ENCODE results near the gene PKIG.

DNA sequence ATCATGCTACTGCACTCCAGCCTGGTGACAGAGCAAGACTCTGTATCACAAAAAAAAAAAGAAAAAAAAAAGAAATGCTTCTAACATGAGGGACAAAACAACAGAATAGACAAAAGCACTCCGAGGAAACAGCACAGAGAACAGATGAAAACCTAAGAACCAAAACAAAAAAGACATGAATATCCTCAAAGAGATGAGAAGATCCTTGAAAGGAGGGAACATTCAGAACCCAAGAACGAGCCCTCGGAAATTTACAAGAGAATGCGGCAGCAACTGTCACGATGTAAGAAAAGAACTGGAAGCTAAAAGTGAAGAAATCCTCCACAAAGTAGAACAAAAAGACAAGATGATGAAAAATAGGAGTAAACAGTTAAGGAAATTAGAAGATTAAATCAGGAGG lies 47.9 kb downstream of the PKIG start:
- TF ChIP-seq, protein P1, sequence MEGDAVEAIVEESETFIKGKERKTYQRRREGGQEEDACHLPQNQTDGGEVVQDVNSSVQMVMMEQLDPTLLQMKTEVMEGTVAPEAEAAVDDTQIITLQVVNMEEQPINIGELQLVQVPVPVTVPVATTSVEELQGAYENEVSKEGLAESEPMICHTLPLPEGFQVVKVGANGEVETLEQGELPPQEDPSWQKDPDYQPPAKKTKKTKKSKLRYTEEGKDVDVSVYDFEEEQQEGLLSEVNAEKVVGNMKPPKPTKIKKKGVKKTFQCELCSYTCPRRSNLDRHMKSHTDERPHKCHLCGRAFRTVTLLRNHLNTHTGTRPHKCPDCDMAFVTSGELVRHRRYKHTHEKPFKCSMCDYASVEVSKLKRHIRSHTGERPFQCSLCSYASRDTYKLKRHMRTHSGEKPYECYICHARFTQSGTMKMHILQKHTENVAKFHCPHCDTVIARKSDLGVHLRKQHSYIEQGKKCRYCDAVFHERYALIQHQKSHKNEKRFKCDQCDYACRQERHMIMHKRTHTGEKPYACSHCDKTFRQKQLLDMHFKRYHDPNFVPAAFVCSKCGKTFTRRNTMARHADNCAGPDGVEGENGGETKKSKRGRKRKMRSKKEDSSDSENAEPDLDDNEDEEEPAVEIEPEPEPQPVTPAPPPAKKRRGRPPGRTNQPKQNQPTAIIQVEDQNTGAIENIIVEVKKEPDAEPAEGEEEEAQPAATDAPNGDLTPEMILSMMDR (IDR thresholded peaks at IDR 0.05; ENCODE audit: control extremely low read depth in 1 of 3, insufficient read depth in 1 of 3, low read depth in 1 of 3, low read length in 3 of 3) = no peak
- TF ChIP-seq JUN (IDR thresholded peaks at IDR 0.05; ENCODE audit: low read depth, low read length) (no peak), TAF1 (IDR thresholded peaks at IDR 0.05; ENCODE audit: low read depth, low read length) (no peak), GABPA (IDR thresholded peaks at IDR 0.05; ENCODE audit: borderline replicate concordance, insufficient read depth, low read length) (no peak), ZNF274 (IDR thresholded peaks at IDR 0.05; ENCODE audit: borderline replicate concordance, extremely low read depth, low read length) (no peak), RAD21 (IDR thresholded peaks at IDR 0.05 in 1 of 2, conservative IDR thresholded peaks at IDR 0.05 in 1 of 2; ENCODE audit: low read depth in 2 of 2, low read length in 2 of 2) (no peak), BACH1 (IDR thresholded peaks at IDR 0.05; ENCODE audit: low read length) (no peak), POLR2A (IDR thresholded peaks at IDR 0.05; ENCODE audit: control extremely low read depth in 1 of 2, low read depth in 2 of 2, low read length in 2 of 2) (no peak), EZH2 (IDR thresholded peaks at IDR 0.05; ENCODE audit: low read depth, low read length, severe bottlenecking) (no peak), CREB1 (IDR thresholded peaks at IDR 0.05) (no peak), MAFK (IDR thresholded peaks at IDR 0.05; ENCODE audit: low read depth, low read length) (no peak)
- TF ChIP-seq, protein P2, sequence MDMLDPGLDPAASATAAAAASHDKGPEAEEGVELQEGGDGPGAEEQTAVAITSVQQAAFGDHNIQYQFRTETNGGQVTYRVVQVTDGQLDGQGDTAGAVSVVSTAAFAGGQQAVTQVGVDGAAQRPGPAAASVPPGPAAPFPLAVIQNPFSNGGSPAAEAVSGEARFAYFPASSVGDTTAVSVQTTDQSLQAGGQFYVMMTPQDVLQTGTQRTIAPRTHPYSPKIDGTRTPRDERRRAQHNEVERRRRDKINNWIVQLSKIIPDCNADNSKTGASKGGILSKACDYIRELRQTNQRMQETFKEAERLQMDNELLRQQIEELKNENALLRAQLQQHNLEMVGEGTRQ (IDR thresholded peaks at IDR 0.05; ENCODE audit: low read length) = no peak
